Measurements from ENCODE around the gene SART1. TPM values are rescaled to one million over a fixed set of nuclear protein-coding genes. Genes with fewer than 3 reads are reported as not detected.
"Not testable (repeated sequence)": the region's sequence is repeated elsewhere in the genome, so short reads cannot be mapped to it uniquely, and the experiment has no call there.

Gene SART1
- total RNA-seq, 1 donor from 2014 or later = 98.5 TPM

GRCh38 chr11:66012371-66012945 lies 50.9 kb downstream of the SART1 start:
- intact Hi-C loops (cut with micrococcal nuclease) = no loop called here
- Mint-ChIP-seq H3K4me1 (ENCODE audit: low read depth) (peaks cover under 1% of the 10 kb centered on the region), H3K9me3 (no peaks in the 10 kb centered on the region), H3K36me3 (ENCODE audit: low read depth) (no peaks in the 10 kb centered on the region), H3K4me3 (ENCODE audit: low read depth) (no peak overlapping the region), H3K27me3 (ENCODE audit: low read depth) (peaks cover 19% of the 10 kb centered on the region), H3K27ac (no peak overlapping the region)
- no peak for DNase-seq (ENCODE audit: low spot score)

GRCh38 chr11:66012946-66013761 lies 51.6 kb downstream of the SART1 start:
- H3K4me3 Mint-ChIP-seq (ENCODE audit: low read depth) = no peak overlapping the region
- no peaks in the 10 kb centered on the region for H3K9me3 Mint-ChIP-seq
- no peak for DNase-seq (ENCODE audit: low spot score)
- H3K27ac Mint-ChIP-seq = no peak overlapping the region
- H3K27me3 Mint-ChIP-seq (ENCODE audit: low read depth) = peaks cover 19% of the 10 kb centered on the region
- no peaks in the 10 kb centered on the region for H3K36me3 Mint-ChIP-seq (ENCODE audit: low read depth)
- intact Hi-C loops (cut with micrococcal nuclease) = no loop called here
- H3K4me1 Mint-ChIP-seq (ENCODE audit: low read depth) = peaks cover 3% of the 10 kb centered on the region

- H3K27ac Mint-ChIP-seq = no peak overlapping the region
- H3K4me1 Mint-ChIP-seq (ENCODE audit: low read depth) = peaks cover 3% of the 10 kb centered on the region
- H3K36me3 Mint-ChIP-seq (ENCODE audit: low read depth) = no peaks in the 10 kb centered on the region
- peaks cover 19% of the 10 kb centered on the region for H3K27me3 Mint-ChIP-seq (ENCODE audit: low read depth)
- H3K4me3 Mint-ChIP-seq (ENCODE audit: low read depth) = no peak overlapping the region
- intact Hi-C loops (cut with micrococcal nuclease) = no loop called here
- no peak for DNase-seq (ENCODE audit: low spot score)
- H3K9me3 Mint-ChIP-seq = no peaks in the 10 kb centered on the region
Observed at GRCh38 chr11:66013762-66014100, 52.2 kb downstream of the SART1 start.

DNA sequence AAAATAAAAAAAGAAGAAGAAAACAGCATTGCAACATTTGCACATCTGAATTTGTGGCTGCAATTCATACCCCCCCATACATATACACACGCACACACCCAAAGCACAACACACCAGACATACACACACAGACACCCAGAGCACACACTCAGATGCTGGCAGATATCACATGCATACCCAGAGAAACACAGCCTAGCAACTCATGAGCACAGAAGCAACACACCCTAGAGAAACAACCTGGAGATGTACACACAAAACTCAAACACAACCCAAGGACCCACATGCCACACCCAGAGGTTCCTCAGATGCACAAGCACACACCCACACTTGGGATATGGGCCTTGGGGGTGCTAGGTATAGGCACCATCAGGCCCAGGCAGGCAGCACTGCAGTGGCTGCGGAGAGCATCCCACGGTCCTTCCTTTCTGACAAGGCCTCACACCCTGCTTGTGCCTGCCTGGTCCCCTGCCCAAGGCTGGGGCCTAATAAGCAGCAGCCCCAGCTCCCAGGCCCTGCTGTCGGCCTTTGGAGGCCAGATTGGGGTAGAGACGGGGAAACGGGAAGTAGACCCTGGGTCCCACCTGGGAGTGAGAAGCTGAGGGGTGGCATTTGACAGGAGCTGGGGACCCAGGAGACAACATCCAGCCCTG lies 53.4 kb downstream of the SART1 start:
- intact Hi-C loops (cut with micrococcal nuclease) = no loop called here
- H3K4me3 Mint-ChIP-seq (ENCODE audit: low read depth) = no peak overlapping the region
- H3K27me3 Mint-ChIP-seq (ENCODE audit: low read depth) = peaks cover 19% of the 10 kb centered on the region
- H3K4me1 Mint-ChIP-seq (ENCODE audit: low read depth) = peaks cover 3% of the 10 kb centered on the region
- H3K27ac Mint-ChIP-seq = no peak overlapping the region
- no peak for DNase-seq (ENCODE audit: low spot score)
- no peaks in the 10 kb centered on the region for H3K36me3 Mint-ChIP-seq (ENCODE audit: low read depth)
- no peaks in the 10 kb centered on the region for H3K9me3 Mint-ChIP-seq

GRCh38 chr11:66015454-66015881 lies 53.9 kb downstream of the SART1 start:
- no peak overlapping the region for H3K27ac Mint-ChIP-seq
- H3K36me3 Mint-ChIP-seq (ENCODE audit: low read depth) = no peaks in the 10 kb centered on the region
- peaks cover 4% of the 10 kb centered on the region for H3K4me1 Mint-ChIP-seq (ENCODE audit: low read depth)
- no peak for DNase-seq (ENCODE audit: low spot score)
- intact Hi-C loops (cut with micrococcal nuclease) = no loop called here
- H3K4me3 Mint-ChIP-seq (ENCODE audit: low read depth) = no peak overlapping the region
- peaks cover 16% of the 10 kb centered on the region for H3K27me3 Mint-ChIP-seq (ENCODE audit: low read depth)
- no peaks in the 10 kb centered on the region for H3K9me3 Mint-ChIP-seq

GRCh38 chr11:66015936-66016792 lies 54.6 kb downstream of the SART1 start:
- H3K9me3 Mint-ChIP-seq = no peaks in the 10 kb centered on the region
- H3K4me3 Mint-ChIP-seq (ENCODE audit: low read depth) = no peak overlapping the region
- intact Hi-C loops (cut with micrococcal nuclease) = no loop called here
- H3K27me3 Mint-ChIP-seq (ENCODE audit: low read depth) = peaks cover 14% of the 10 kb centered on the region
- no peaks in the 10 kb centered on the region for H3K36me3 Mint-ChIP-seq (ENCODE audit: low read depth)
- no peak for DNase-seq (ENCODE audit: low spot score)
- H3K27ac Mint-ChIP-seq = no peak overlapping the region
- H3K4me1 Mint-ChIP-seq (ENCODE audit: low read depth) = peaks cover 9% of the 10 kb centered on the region

DNA sequence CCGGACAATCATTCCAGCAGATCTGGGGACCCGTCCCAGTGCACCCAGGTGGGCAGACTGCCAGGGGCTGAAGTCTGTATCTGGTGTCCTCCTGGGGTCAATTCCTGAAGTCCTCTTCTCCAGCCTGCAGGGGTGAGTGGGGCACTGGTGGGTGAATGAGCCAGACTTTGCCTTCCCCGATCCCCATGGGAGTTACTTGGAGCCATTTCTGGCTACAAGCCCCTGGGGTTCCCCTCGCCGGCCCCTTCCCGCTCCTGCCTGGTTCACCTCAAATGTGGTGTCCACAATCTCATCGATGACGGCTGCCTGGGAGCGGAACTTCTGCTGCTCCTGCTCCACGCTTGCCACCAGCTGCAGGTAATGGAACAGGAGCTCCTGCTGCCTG lies 55.3 kb downstream of the SART1 start:
- DNase-seq (ENCODE audit: low spot score) = no peak
- Mint-ChIP-seq H3K27ac (no peak overlapping the region), H3K4me3 (ENCODE audit: low read depth) (no peak overlapping the region), H3K4me1 (ENCODE audit: low read depth) (peaks cover 14% of the 10 kb centered on the region), H3K9me3 (no peaks in the 10 kb centered on the region), H3K36me3 (ENCODE audit: low read depth) (no peaks in the 10 kb centered on the region), H3K27me3 (ENCODE audit: low read depth) (peaks cover 10% of the 10 kb centered on the region)
- intact Hi-C loops (cut with micrococcal nuclease) = no loop called here

GRCh38 chr11:66017321-66017720 lies 55.8 kb downstream of the SART1 start:
- Mint-ChIP-seq H3K4me1 (ENCODE audit: low read depth) (peaks cover 14% of the 10 kb centered on the region), H3K27me3 (ENCODE audit: low read depth) (peaks cover 9% of the 10 kb centered on the region), H3K4me3 (ENCODE audit: low read depth) (no peak overlapping the region), H3K36me3 (ENCODE audit: low read depth) (no peaks in the 10 kb centered on the region), H3K27ac (no peak overlapping the region), H3K9me3 (no peaks in the 10 kb centered on the region)
- DNase-seq (ENCODE audit: low spot score) = no peak
- intact Hi-C loops (cut with micrococcal nuclease) = no loop called here

DNA sequence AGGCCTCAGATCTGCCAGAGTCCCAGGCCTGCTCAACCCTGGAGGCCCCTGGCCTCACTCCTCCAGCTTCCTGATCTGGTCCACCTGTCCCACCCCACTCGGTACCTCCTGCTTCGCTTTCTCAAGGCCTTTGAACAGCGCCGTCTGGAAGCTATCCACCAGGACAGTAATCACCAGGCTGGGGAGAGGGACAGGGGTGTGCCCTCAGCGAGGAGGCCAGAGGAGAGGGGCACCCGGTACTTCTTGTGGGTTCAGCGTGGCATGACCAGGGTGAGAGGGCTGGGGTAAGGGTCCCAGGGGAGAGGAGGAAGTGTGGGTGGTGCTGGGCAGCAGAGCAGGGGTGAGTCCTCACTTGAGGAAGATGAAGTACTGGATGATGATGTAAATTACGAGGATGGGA lies 58.7 kb downstream of the SART1 start:
- H3K4me1 Mint-ChIP-seq (ENCODE audit: low read depth) = peaks cover 18% of the 10 kb centered on the region
- DNase-seq (ENCODE audit: low spot score) = no peak
- no peaks in the 10 kb centered on the region for H3K36me3 Mint-ChIP-seq (ENCODE audit: low read depth)
- no peaks in the 10 kb centered on the region for H3K9me3 Mint-ChIP-seq
- peaks cover 7% of the 10 kb centered on the region for H3K27me3 Mint-ChIP-seq (ENCODE audit: low read depth)
- no peak overlapping the region for H3K4me3 Mint-ChIP-seq (ENCODE audit: low read depth)
- intact Hi-C loops (cut with micrococcal nuclease) = no loop called here
- H3K27ac Mint-ChIP-seq = no peak overlapping the region

GRCh38 chr11:66020618-66021357 lies 59.3 kb downstream of the SART1 start:
- Mint-ChIP-seq H3K4me3 (ENCODE audit: low read depth) (no peak overlapping the region), H3K36me3 (ENCODE audit: low read depth) (no peaks in the 10 kb centered on the region), H3K9me3 (no peaks in the 10 kb centered on the region), H3K4me1 (ENCODE audit: low read depth) (peaks cover 18% of the 10 kb centered on the region), H3K27ac (peak overlapping the region; percentile 38), H3K27me3 (ENCODE audit: low read depth) (peaks cover 7% of the 10 kb centered on the region)
- no peak for DNase-seq (ENCODE audit: low spot score)
- intact Hi-C loops (cut with micrococcal nuclease) = no loop called here

DNA sequence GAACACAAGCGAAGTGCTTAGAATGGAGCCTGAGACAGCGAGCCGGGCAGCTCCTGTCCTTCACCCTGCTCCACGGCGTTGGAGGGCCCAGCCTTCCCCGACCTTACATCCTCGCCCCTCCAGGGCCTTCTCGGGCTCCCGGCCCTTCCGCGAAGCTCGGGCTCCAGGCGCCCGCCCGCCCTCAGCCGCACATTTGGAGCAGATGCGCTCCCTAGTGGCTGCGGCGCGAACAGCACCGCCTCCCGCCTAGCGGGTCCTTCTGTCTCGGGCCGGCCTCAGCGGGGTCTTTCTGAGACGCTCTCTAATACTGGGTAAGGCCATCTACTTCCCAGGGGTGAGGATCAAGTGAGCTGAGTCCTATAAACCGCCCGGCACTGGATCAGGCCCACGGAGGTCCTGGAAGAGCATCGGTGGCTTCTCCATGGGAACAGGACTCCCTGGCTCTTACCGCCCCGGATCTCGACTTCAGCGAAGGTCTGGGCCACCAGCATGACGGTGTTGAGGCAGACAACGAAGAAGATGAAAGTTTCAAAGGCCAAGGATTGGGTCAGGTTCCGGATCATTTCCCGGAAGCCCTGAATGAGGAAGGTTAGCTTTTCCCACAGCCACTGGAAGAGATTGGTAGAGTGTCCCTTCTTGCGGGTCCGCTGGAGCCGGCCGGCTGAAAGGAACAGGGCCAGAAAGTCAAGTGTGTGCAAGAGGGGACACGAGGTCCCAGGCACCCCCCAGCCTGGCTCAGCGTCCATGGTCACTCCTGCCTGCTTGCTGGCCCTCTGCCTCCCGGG lies 61.1 kb downstream of the SART1 start:
- H3K27ac Mint-ChIP-seq = peak overlapping the region; percentile 58
- intact Hi-C loops (cut with micrococcal nuclease) = no loop called here
- H3K27me3 Mint-ChIP-seq (ENCODE audit: low read depth) = peaks cover 7% of the 10 kb centered on the region
- no peaks in the 10 kb centered on the region for H3K36me3 Mint-ChIP-seq (ENCODE audit: low read depth)
- peak overlapping the region; percentile 55 for H3K4me3 Mint-ChIP-seq (ENCODE audit: low read depth)
- H3K9me3 Mint-ChIP-seq = no peaks in the 10 kb centered on the region
- peak; percentile 68 for DNase-seq (ENCODE audit: low spot score)
- peaks cover 16% of the 10 kb centered on the region for H3K4me1 Mint-ChIP-seq (ENCODE audit: low read depth)

GRCh38 chr11:66023186-66023440 lies 61.6 kb downstream of the SART1 start:
- intact Hi-C loops (cut with micrococcal nuclease); H3K36me3 Mint-ChIP-seq (ENCODE audit: low read depth); H3K9me3 Mint-ChIP-seq; H3K27ac Mint-ChIP-seq; H3K27me3 Mint-ChIP-seq (ENCODE audit: low read depth); DNase-seq (ENCODE audit: low spot score); H3K4me3 Mint-ChIP-seq (ENCODE audit: low read depth): not testable (repeated sequence)
- peaks cover 15% of the 10 kb centered on the region for H3K4me1 Mint-ChIP-seq (ENCODE audit: low read depth)
